ENCODE measurements around the gene KLC3. TPM values are rescaled to one million over a fixed set of nuclear protein-coding genes. Genes with fewer than 3 reads are reported as not detected.

Gene KLC3
- total RNA-seq = under 0.01 and 0.19 TPM in 2 replicates

DNA sequence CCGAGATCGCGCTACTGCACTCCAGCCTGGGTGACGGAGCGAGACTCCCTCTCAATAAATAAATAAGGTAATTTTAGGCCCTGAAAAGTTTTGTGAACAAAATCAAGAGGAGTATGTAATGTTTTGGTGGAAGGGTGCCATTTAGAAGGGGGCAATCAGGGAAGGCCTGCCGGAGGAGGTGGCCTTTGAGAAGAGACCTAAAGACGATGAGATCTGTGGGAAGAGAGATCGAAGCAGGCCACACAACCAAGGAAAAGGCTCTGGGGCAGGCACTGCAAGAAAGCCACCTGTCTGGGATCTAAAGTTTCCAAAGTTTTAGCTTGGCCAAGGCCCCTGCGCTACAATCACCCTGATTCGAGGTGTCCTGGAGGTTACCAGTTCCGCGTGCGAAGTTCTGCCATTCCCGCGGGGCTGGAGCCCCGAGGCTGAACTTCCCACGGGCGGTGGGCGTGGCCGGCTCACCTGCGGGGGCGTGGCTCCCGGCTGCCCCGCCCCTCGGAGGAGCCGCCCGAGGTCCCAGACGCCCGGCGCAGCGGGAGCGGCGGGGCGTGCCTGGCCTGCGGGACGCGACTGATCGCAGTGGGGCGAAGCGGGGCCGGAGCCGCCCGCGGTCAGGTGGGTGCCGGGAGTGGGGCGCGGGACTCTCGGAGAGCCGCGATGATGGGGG lies at the start of gene KLC3:
KLC3 (plus strand) TSS at position 519 of the 667 bp plus-strand sequence. CDS start 4,792 bp downstream, outside the sequence.

DNA sequence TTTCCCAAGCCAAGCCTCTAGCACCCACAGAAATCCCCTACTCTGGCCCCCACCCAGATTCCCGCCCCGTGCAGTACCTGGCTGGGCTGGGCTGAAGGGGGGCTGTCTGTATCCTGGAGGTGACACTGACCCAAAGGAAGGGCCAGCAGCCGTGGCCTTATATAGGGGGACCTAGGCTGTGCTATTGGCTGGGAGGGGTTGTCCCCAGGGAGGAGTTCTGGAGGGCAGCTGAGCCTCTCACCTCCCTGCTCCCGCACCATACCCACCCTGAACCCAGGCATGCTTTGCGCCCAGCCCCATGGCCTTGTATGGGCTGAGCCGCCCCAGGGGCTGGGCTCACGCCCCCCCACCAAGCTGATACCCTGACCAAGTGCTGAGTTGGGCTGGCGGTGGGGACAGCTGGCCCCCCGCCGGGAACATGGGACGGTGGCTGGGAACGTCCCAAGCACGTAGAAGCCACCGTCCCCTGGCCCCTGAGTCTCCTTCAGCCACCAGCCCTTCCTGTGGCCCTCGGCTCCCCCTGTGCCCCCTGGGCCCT lies 17.7 kb upstream of the KLC3 start, which contains the start of gene CKM:
CKM (minus strand) TSS at position 132 of the 538 bp plus-strand sequence. CDS start 3,162 bp downstream, outside the sequence.

DNA sequence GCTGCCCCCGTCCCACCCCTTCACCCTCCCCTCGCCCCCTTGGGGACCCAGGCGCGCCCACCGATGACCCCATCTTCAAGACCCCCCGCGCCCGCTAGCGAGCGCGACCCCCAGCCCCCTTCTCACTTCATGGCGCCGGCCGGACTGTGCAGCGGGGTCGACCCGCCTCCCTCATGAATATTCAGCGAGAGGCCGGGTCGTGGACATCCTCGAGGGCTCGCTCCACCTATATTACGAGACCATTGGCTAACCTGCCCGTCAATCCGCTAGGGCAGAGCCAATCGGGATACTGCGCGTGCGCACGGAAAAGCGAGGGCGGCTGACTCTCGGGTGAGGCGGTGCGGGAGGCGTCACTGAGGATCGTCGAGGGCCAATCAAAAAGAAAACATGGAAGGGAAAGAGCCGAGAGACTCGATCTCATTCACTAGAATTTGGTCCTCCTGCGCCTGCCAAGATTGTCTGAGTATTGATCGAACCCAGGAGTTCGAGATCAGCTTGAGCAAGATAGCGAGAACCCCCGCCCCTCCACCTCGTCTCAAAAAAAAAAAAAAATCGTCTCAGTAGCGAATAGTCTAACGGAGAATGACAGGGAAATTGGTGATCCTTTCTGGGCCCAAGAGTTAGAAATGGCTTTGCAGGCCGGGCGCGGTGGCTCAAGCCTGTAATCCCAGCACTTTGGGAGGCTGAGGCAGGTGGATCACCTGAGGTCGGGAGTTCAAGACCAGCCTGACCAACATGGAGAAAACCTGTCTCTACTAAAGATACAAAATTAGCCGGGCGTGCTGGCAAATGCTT lies 30.1 kb downstream of the KLC3 start, which contains the start of gene ERCC2:
ERCC2 (minus strand) TSS at position 164 of the 795 bp plus-strand sequence; CDS start at position 131, 33 bp downstream.

Other genes starting within 250 kb of the KLC3 start
- gene PPP1R37, start 247.6 kb upstream of the KLC3 start, total RNA-seq = 29.7 and 49.9 TPM in 2 replicates
- gene NKPD1, start 179.8 kb upstream of the KLC3 start, total RNA-seq = under 0.01 and 0.56 TPM in 2 replicates
- 5.0 and 10.4 TPM in 2 replicates for gene TRAPPC6A, start 162.5 kb upstream of the KLC3 start, total RNA-seq
- 3.8 and 4.5 TPM in 2 replicates for gene BLOC1S3, start 162.0 kb upstream of the KLC3 start, total RNA-seq
- 0.28 TPM in 1 of 2 replicates, not detected in the other for gene EXOC3L2, start 95.3 kb upstream of the KLC3 start, total RNA-seq
- 8.8 and 9.6 TPM in 2 replicates for gene MARK4, start 89.5 kb upstream of the KLC3 start, total RNA-seq
- gene CKM, start 17.9 kb upstream of the KLC3 start, total RNA-seq = under 0.01 TPM in 1 of 2 replicates, not detected in the other
- gene ERCC2, start 29.8 kb downstream of the KLC3 start, total RNA-seq = 28.5 and 50.2 TPM in 2 replicates
- 1.7 and 6.5 TPM in 2 replicates for gene PPP1R13L, start 64.3 kb downstream of the KLC3 start, total RNA-seq
- 12.4 and 29.9 TPM in 2 replicates for gene POLR1G, start 65.9 kb downstream of the KLC3 start, total RNA-seq
- gene ERCC1, start 83.2 kb downstream of the KLC3 start, total RNA-seq = 78.6 and 164 TPM in 2 replicates
- gene FOSB, start 127.2 kb downstream of the KLC3 start, total RNA-seq = 4.6 and 9.9 TPM in 2 replicates
- 3.8 and 4.2 TPM in 2 replicates for gene RTN2, start 156.3 kb downstream of the KLC3 start, total RNA-seq
- gene PPM1N, start 157.7 kb downstream of the KLC3 start, total RNA-seq = 0.96 and 2.3 TPM in 2 replicates
- gene VASP, start 166.7 kb downstream of the KLC3 start, total RNA-seq = 56.4 and 112 TPM in 2 replicates
- gene OPA3, start 244.1 kb downstream of the KLC3 start, total RNA-seq = 4.2 and 5.2 TPM in 2 replicates

Measured in regular cardiac myocyte (primary cell).